BJ (cell line): ENCODE results near the gene LPAR3. TPM values are rescaled to one million over a fixed set of nuclear protein-coding genes. Genes with fewer than 3 reads are reported as not detected.

ENCODE experiments used
- CTCF ChIA-PET: fragments of 350-600 bp; formaldehyde crosslinking; extraction: SDS; loops from one replicate; lab custom pipeline; 2021; ENCODE audit warnings: antibody characterized with exemption, inconsistent platforms; lab: Yijun Ruan, JAX
- POLR2A ChIA-PET: fragments of 300-600 bp; sonication (Branson Sonifier 250); formaldehyde crosslinking; extraction: SDS; loops from one replicate; lab custom pipeline; 2021; ENCODE audit warnings: antibody characterized with exemption; lab: Charles Lee
- DNase-seq: peaks from one replicate; pipeline ENCODE4 v3.0.0-alpha.2; 2011; ENCODE audit warnings: low read depth
- H3K27me3 ChIP-seq: 2 replicates; pipeline ENCODE4 v1.6.0; 2011; ENCODE audit warnings: low read length; ENCODE audit not compliant: control insufficient read depth, insufficient read depth
- H3K36me3 ChIP-seq: 2 replicates; pipeline ENCODE4 v1.5.1; 2011; ENCODE audit warnings: low read length; ENCODE audit not compliant: control insufficient read depth, insufficient read depth
- H3K4me3 ChIP-seq: 2 replicates; pipeline ENCODE4 v1.5.1; 2011; ENCODE audit warnings: low read depth, mild to moderate bottlenecking, control low read depth, low read length
- CTCF ChIP-seq: IDR thresholded peaks from 2 replicates; pipeline ENCODE4 v1.5.1; 2011; ENCODE audit warnings: low read depth, mild to moderate bottlenecking, control low read depth, inconsistent platforms, low read length, moderate library complexity; ENCODE audit not compliant: insufficient read depth
- polyA plus RNA-seq: library from polyadenylated mRNA; depleted of rRNA; stranded (reverse); fragments of >200 nt; gene quantifications from 2 replicates; pipeline ENCODE4 v1.2.3, GENCODE V29; 2011

Gene LPAR3
- polyA plus RNA-seq, 1 experiment, result 0.05 TPM

DNA sequence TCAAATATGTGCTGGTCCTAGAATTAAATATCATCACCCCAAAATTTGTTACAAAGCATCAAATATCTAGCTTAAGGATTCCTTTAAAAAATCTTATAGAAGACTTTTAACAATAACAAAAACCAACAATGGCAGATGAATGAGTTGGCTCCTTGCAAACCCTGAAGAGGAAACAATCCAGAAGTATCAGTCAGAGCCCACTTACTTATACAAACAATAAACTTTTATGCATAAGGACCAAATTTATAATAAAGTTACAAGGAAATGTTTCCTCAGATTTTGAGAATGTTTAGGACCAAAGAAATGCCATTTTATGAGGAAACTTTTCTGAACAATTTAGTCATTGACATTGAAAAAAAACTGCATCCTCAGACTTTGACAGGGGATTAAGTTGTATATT, 52.7 kb downstream of the LPAR3 start:
- CTCF ChIA-PET, result interaction anchor here (0.8 to 1.8 kb wide), 2 partner anchors 16 to 96 kb away, joined by 3 to 5 read pairs; no protein-coding TSS in a partner anchor
- Histone ChIP-seq H3K36me3 (no peaks in the 10 kb centered on the region), H3K4me3 (no peak overlapping the region), H3K27me3 (peaks cover 8% of the 10 kb centered on the region)
- TF ChIP-seq CTCF, result no peak
- no peak for DNase-seq
- POLR2A ChIA-PET, result no interaction called here

DNA sequence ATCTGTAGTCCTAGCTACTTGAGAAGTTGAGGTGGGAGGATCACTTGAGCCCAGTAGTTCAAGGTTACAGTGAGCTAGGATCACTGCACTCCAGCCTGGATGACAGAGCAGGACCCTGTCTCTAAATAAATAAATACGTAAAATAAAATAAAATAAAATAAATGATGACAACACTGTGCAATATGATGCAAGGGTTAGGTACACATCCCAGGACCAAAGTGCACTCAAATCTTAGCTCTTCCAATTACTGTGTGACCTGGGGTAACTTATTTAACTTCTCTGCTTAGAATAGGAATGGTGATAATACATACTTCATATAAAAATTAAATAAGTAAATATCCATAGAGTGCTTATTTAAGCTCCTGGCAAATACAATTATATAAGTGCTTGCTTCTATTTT, 53.5 kb downstream of the LPAR3 start:
- CTCF ChIA-PET, result interaction anchor here (0.6 to 1.8 kb wide), 3 partner anchors 17 to 270 kb away, joined by 3 to 5 read pairs (median 3); no protein-coding TSS in a partner anchor
- DNase-seq, result no peak
- H3K27me3 ChIP-seq, result peaks cover 8% of the 10 kb centered on the region
- POLR2A ChIA-PET, result no interaction called here
- no peak overlapping the region for H3K4me3 ChIP-seq
- H3K36me3 ChIP-seq, result no peaks in the 10 kb centered on the region
- no peak for TF ChIP-seq CTCF

DNA sequence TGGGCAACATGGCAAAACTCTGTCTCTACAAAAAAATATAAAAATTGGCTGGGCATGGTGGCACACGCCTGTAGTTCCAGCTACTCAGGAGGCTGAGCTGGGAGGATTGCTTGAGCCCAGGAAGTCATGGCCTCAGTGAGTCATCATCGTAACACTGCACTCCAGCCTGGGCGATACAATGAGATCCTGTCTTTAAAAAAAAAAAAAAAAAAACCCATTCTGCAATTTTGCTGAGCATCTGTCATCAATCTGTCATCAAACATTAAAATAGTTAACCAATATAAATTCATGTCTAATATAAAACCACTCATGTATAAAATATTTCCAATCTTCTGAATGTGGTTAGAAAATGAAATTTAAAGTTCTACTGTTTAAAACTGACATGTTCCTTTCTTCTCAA, 56.9 kb downstream of the LPAR3 start:
- no peak for TF ChIP-seq CTCF
- Histone ChIP-seq H3K36me3 (no peaks in the 10 kb centered on the region), H3K4me3 (no peak overlapping the region), H3K27me3 (peaks cover 6% of the 10 kb centered on the region)
- ChIA-PET CTCF (no interaction called here), POLR2A (no interaction called here)
- DNase-seq, result no peak

- H3K36me3 ChIP-seq, result no peaks in the 10 kb centered on the region
- no peak for TF ChIP-seq CTCF
- H3K27me3 ChIP-seq, result peaks cover 9% of the 10 kb centered on the region
- H3K4me3 ChIP-seq, result no peak overlapping the region
- ChIA-PET CTCF (interaction anchor here (1.9 kb wide), 1 partner anchor 9 kb away, joined by 5 read pairs; no protein-coding TSS in a partner anchor), POLR2A (no interaction called here)
- no peak for DNase-seq
Observed at GRCh38 chr1:84835169-84835568, 57.8 kb downstream of the LPAR3 start.

DNA sequence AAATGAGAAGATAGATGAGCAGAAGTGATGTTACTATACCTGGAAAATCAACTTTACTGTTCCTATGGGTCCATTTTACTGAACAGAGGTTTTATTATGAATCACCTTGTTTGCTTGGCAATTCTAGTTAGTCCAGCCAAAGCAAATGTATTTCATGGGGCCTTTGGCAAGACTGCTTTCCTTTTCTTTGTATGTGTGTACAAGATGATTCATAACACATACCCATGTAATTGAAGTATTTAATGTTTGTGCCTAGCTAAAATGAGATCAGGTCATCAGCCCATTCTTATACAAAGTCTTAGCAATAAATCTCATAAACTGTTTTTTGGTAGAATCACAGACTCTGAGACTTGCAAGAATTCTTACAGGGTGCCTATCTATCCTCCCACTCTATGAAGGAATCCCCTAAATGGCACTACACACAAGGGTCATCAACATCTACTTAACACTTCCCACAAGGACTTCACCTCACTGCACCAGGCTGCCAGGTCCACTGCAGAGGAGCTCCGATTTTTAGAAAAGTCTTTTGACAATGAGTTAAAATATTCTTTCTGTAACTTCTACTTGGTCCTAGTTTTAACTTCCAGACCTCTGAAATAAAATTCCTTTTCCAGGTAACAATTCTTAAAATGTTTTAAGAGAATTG, 58.5 kb downstream of the LPAR3 start:
- ChIA-PET POLR2A (no interaction called here), CTCF (interaction anchor here (1.8 to 1.9 kb wide), 2 partner anchors 9 to 62 kb away, joined by 4 to 5 read pairs; no protein-coding TSS in a partner anchor)
- TF ChIP-seq CTCF, result no peak
- Histone ChIP-seq H3K4me3 (no peak overlapping the region), H3K36me3 (no peaks in the 10 kb centered on the region), H3K27me3 (peaks cover 9% of the 10 kb centered on the region)
- no peak for DNase-seq
